ENCODE results near the gene TTLL7.

TTLL7 gene

DNA sequence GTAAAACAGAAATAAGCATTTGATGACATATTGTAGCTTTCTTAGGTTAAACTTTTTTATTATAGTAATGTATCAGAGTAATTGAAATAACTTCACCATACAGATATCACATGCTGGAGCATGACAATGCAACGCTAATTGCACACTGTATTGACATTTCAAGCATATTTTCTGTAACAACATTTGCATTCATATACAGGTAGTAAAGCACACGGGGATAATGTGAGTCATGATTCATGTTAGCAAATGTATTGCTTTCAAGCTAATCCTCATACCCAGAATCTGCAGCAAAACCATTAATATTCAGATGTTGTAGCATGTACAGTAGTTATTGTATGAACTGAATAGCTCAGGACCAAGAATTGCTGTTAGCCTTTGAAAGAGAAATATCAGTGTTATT is 133.9 kb downstream of the TTLL7 start:
- DNase-seq (ENCODE audit: low spot score) = no peak

- no peak for DNase-seq (ENCODE audit: low spot score)
Observed at GRCh38 chr1:83860490-83861221, 138.3 kb downstream of the TTLL7 start.

DNA sequence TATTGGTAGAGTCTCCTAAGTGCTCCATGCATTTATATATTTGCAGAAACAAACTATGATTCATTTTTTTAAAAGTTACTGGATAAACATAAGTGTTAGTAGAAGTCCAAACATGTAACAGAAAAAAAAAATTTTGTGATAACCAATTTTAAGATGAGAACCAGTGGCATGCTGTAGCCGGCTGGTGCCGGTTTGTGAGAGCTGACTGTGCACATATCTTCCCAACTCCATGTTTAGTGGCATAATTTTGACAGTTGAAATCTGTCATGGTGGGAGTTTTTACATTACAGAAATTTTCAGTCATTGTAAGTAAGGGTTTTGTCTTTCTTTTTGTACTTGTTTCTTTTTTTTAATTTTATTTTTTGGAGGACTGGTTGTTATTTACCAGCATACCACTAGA is 141.2 kb downstream of the TTLL7 start:
- no peak for DNase-seq (ENCODE audit: low spot score)

DNA sequence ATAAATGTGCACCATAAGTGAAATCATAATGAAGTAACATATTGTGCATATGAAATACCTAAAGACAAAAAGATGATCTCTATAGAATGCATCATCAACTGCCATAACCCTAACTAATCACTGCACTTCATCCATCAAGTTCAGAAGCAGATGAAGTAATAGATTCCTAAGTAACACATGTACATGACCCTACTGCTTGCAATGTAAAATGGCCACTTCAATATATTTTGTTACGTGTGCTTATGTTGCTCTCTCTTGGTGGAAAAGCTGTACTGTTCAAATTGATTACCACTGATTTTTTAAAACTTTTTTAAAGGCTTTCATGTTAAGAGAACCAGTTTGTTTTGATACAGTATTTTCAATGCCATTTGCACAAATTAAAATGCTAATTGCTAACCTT is 141.8 kb downstream of the TTLL7 start:
- DNase-seq (ENCODE audit: low spot score) = no peak

DNA sequence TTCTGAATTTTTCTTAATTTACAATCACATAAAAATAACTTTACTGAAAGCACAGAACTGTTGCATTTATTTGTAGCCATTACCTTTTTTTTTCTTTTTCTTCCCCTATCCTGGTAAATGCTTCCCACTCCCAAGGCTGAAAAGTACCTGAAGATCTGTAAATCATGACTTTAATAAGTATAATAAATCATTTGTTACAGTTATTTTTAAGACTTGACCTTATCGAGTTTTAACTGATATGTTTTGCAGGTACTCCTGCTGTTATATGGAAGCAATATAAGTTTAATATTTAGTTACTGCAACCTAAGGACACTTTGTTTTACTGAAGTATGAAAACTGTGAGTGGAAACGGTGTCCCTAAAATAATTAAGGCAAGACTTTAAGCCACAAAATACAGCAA is 142.6 kb downstream of the TTLL7 start:
- no peak for DNase-seq (ENCODE audit: low spot score)

DNA sequence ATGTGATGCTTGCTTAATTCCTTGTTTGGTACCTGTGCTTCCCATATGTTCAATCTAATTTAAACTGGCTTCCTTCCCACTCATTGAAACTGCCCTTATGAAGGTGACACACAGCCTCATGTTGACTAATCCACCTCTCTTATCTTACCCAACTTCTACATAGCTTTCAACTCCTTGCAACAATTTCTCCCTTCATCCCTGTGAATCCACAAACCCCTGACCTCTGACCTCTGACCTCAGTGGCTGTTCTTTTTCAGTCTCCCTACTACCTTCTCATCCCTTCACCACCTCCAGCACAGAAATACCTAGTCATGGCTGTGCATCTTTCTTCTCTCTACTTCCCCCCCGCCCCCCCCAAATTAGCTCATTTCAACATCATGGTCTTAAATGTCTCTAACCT is 144.5 kb downstream of the TTLL7 start:
- DNase-seq (ENCODE audit: low spot score) = no peak

- DNase-seq (ENCODE audit: low spot score) = no peak
Observed at GRCh38 chr1:83850834-83851233, 148.1 kb downstream of the TTLL7 start.

DNA sequence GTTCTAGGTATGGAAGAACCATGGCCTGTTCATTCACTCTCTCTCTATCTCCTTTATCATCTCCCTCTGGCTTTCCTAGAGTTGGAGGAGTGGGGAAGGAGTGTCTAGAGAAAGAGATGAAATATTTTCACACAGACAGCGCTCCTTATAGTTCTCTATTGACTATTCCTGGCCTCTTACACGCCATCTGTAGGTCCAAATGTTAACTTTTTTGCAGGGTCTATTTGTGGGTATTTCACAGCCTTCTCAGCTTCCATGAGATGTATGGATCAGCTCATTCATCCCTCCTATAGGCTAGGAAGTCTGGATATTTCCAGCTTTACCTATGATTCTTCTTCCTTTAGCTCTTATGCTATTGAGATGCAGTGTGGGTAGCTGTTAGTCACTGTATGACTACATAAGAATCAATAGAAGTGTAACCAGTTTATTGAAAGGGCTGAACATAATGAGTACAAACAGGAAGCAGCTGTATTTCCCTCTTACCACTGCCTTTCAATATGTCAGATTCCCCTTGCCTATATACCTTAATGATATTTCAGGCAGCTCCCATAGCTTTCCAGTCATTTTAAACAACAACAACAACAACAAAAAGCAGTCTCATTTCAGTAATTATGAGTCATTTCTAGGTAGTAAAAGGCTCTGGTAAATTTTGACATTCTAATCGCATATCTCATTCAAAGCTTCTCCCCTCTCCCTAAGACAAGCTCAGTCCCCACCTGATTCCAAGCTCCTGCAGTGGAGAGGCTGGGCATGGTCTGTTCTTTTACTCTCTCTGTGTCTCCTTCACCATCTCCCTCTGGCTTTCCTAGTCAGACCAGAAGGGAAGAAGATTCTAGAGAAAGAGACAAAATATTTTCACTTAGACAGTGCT is 149.5 kb downstream of the TTLL7 start:
- no peak for DNase-seq (ENCODE audit: low spot score)

- DNase-seq (ENCODE audit: low spot score) = no peak
Observed at GRCh38 chr1:83846138-83846537, 152.8 kb downstream of the TTLL7 start.

GRCh38 chr1:83845437-83846071 is 153.4 kb downstream of the TTLL7 start:
- no peak for DNase-seq (ENCODE audit: low spot score)

DNA sequence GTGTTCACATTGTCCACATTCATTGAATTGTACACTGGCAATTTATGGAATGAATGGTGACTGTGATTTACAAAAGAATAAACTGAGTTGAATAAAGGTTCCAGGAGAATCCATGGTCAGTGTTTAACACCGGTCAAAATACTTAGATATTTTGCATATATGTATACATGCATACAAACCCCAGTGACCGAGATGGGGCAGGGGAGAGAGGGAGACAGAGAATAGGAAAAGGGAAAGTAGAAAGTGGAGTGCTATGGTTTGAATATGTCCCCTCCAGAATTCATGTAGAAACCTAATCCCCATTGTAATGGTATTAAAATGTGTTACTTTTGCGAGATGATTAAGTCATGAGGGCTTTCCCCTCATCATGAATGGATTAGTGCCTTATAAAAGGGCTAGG is 154.4 kb downstream of the TTLL7 start:
- no peak for DNase-seq (ENCODE audit: low spot score)

DNA sequence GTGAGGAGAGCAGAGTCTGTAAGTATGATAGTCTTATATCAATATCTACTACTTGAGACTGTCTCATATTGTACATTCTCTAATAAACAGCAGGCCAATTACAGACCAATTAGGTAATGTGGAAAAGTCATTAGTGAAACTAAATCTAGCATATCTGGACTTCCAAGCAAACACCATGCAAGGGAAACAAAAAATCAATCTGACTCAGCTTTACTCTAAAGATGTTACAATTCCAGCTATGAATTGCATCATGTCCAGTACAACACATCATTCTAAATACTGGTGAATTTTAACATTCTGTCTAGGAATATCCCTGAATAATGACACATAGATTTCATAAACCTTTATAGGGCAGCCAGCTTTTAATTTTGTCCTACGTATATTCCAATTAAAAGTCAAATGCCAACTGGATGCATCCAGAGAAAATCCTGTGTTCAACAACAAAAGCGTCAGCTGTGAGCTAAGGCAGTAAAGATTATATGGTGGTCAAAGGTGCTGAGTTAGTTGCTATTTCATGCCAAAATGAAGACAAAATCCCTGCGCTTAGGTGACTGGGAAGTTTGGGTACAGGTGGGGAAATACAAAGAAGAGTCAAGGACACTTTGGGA is 159.3 kb downstream of the TTLL7 start:
- no peak for DNase-seq (ENCODE audit: low spot score)

DNA sequence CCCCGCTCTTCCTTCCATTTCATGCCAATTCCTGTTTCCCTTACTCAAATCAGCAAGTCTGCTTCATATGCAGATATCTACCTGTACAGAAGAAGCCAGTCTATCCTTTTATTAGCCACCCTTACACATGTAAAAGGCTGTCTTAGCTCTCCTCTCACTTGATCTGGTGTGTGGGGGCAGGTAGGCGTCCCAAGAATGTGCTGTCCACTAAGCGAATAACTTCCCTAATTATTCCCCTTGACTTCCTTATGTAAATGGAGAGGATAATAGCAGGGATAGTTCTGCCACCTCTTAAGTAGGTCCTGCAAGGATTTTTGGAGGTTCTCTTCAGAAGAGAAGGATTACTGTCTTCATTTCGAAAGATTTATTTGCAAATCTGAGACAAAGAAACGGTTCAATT is 160.4 kb downstream of the TTLL7 start:
- DNase-seq (ENCODE audit: low spot score) = no peak

DNA sequence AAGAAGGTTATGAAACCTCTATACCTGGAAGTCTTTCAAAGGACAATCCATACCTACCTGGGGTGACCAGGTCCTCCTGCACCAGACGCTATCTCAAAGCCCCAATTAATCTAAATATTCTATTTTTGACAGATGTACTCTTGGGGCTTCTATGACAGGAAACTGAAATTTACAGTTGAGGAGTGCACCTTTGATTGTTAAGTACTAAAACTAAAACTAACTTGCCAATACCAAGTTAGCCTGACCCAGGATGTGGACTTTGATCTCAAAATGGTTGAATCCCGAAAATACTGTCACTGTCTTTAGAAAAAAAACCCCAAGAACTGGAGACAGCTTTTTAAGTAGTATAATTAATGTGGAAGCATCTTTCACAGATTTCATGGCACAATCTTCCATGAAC is 162.4 kb downstream of the TTLL7 start:
- no peak for DNase-seq (ENCODE audit: low spot score)

DNA sequence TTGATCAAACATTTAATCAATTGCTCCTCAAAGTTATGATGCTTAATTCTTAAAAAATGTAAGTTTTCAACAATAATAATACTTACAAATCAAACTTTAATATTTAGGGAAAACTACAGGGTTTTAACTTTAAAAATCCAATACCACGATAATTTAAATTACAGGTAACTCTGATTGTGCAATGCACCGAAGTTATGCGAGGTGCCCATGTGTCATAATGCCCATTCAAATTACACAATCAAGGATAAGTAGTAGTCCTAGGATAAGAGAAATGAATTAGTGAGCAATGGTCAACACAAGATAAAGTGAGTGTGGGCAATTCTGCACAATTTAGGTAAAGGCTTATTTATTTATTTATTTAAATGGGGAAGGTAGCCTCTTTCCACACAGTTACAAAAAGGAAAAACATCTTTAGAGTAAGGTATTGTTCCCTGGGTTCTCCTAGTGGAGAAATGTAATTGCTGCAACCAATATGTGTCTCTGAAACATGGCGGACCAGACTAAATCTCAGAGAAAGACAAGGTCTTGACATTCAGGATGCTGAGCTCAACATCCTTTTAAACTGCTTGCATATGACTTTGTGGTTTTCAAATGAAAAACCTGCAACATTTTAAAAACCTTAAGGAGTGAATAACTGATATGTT is 164.2 kb downstream of the TTLL7 start:
- no peak for DNase-seq (ENCODE audit: low spot score)

GRCh38 chr1:83832194-83832593 is 166.7 kb downstream of the TTLL7 start:
- DNase-seq (ENCODE audit: low spot score) = no peak

DNA sequence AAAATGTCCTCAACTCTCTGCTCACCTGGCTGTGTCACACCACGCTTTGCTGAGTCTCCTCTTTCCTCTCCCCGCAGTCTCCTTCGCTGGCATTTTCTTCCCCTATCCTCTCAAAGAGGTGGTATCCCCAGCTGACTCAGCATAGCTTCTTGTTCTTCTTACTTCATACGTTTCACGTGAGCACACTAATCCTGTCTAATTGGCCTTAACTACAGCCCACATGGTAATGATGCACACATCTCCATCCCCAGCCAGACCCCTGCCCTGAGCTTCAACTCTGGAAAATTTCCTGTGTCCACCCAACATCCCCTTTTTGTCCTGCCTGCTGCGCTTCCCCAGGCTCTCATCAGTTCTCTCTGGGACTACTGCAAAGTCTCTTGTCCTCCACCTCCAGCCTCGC is 169.8 kb downstream of the TTLL7 start:
- no peak for DNase-seq (ENCODE audit: low spot score)

DNA sequence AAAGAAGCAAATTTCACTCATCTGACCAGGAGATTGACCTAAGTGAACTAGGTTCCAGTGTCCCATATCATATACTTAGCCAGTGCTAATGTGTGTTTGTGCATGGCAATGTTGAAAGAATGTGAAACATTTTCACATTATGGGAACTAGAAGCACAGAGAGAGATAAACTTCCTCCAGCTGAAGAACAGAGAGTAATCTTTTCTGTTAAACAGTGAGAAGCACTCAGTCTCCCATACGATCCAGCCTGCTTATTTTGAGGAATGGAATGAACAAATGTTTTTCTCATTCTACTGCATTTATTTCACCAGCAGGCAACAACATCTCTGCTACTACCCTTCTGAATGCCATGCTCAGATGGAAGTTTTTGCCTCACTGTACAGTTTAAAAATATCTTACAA is 170.5 kb downstream of the TTLL7 start:
- no peak for DNase-seq (ENCODE audit: low spot score)

DNA sequence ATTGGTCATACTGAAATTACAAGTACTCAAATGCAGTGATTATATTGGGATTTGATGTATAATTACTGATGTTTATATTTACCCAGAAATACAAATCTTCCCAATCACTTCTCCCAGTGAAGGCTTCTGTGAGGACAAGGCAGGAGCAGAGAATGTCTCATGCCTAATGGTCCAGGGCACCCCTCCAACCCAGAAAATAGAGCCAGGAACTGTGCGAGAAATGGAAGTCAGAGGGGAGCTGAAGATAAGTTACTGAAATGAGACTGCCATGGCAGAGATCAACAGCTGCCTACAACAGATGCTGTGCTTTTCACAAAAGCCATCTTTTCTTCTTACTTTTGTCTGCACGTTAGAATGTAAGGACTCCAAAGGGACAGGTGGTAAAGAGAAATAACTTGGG is 171.2 kb downstream of the TTLL7 start:
- DNase-seq (ENCODE audit: low spot score) = no peak

DNA sequence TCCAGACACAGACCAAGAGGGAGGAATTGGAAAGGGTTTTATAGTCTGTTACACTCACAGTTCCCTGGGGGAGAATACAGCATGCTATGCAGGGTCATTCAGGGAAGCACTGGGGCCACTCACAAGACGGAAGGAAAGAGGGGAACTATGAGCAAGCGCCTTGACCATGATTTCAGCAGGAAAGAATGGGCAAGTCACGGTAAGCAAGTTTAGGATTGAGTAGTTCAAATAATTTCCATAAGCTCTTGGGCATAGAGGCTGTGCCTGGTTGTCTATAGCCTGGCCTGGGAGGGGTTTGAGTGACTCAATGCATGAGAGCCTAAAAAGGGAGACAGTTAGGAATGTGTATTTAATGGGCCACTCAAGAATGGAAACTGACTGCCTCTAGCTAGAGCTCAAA is 176.7 kb downstream of the TTLL7 start:
- DNase-seq (ENCODE audit: low spot score) = no peak

GRCh38 chr1:83819436-83819835 is 179.5 kb downstream of the TTLL7 start:
- no peak for DNase-seq (ENCODE audit: low spot score)

DNA sequence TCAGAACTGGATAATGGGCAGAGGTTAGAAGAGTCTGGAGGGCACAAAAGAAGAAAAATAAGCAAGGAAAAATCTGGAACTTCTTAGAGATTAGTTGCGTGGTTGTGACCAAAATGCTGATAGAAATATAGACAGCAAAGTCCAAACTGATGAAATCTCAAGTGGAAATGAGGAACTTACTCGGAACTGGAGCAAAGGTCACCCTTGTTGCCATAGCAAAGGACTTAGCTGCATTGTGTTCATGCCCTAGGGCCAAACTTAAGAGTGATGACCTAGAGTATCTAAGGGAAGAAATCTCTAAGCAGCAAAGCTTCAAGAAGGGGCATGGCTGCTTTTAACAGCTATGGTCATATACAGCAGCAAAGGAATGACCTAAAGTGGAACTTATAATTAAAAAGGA is 180.0 kb downstream of the TTLL7 start:
- DNase-seq (ENCODE audit: low spot score) = no peak

Measured in hematopoietic multipotent progenitor cell treated with erythropoietin and hydrocortisone succinate and interleukin-3 and kit ligand, for 15 days (in vitro differentiated cells).